Activated CD8-positive, alpha-beta memory T cell treated with anti-CD3 and anti-CD28 coated beads, Interleukin-2, amount 50 U/mL, for 4 hours (primary cell): ENCODE data around the gene GOLGA6D.
"Not testable (repeated sequence)": the region's sequence is repeated elsewhere in the genome, so short reads cannot be mapped to it uniquely, and the experiment has no call there.

ENCODE experiments used
- DNase-seq: peaks from one replicate; pipeline ENCODE4 v3.0.0-alpha.2; 2020

The GOLGA6D gene

GRCh38 chr15:75282572-75282971 is at the start of gene GOLGA6D:
TSS of gene GOLGA6D (plus strand) at chr15:75282835. CDS start at chr15:75282876, 41 bp downstream.
- DNase-seq: not testable (repeated sequence)

DNA sequence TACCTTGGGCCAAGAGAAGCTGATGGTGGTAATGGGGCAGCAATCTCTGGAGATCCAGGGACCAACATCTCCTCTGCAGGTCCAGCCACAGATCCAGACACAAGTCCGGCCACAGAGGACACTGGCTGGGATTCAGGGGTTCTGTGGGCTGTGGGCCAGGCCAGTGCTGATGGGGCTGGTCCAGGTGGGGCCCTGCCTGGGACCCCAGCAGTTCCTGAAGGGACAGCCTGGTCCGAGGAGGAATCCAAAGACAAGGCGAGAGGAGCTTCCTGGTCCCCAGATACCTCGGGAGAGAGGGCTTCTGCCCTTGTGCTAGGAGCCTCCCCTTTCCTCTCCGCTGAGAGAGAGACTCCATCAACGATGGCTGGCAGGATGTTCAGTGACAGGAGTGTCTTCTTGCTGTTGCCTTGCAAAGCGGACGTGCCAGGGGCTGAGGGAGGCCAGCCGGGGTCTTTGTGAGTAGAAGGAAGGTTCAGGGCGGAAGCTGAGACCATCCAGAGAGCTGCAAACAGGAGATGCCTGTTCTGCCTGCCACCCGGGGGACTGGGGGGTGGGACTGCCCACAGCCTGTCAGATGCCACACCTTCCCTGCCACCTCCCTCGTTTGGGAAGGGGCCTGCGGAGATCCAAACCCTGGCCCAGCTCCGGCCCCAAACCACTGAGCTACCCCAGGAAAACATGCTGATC is 49.0 kb upstream of the GOLGA6D start:
- no peak for DNase-seq

DNA sequence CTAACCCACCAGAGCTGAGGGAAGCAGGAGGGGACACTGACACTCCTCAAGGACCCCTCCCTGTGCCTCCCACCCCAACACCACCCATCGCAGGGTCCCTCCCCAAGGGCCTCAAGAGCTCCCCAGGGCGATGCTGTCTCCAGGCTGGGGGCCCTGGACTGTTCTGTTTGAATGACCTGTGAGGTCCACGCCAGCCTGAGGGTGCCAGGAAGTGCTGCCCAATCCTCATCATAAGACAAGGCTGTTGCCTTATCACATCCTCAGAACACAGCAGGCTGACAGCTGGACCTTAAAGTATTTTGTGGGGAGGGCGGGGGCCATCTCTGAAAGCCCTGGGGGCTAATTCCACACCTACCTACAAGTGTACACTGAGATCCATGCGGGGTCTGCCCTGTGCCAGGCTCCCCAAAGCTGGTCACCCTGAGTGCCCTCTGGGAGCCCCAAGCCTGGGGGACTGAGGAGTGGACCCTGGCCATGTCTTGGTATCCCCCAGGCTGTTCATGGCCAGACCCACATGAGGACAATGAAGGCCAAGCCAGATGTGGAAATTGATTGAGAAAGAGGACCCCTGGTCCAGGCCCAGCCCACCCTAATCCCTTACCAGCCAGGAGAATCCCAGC is 48.3 kb upstream of the GOLGA6D start:
- DNase-seq: no peak

- DNase-seq: no peak
Measured at GRCh38 chr15:75235051-75235673, 47.5 kb upstream of the GOLGA6D start.

- DNase-seq: no peak
Measured at GRCh38 chr15:75235760-75236729, 46.6 kb upstream of the GOLGA6D start.

- DNase-seq: no peak
Measured at GRCh38 chr15:75237316-75237982, 45.2 kb upstream of the GOLGA6D start.

GRCh38 chr15:75238150-75238549 is 44.5 kb upstream of the GOLGA6D start:
- no peak for DNase-seq

GRCh38 chr15:75245741-75246140 is 36.9 kb upstream of the GOLGA6D start:
- DNase-seq: not testable (repeated sequence)

DNA sequence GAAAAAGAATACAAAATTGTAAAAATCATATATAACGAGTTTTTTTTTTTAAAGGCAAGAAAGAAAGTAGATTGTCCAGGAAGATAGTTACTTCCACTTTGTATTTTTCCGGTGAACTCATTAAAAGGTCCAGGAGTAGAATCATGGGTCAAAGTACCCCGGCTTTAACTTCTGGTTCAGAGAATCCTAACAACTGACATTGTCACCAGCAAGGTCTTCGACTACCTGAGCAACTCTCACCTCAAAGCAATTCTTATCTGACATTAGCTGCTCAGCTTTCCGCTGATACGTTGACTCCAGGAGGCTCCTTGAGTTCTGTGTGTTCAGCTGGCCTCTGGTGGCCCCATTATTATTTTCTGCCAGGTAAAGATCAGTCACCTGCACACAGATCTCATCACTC is 33.6 kb upstream of the GOLGA6D start:
- DNase-seq: not testable (repeated sequence)

DNA sequence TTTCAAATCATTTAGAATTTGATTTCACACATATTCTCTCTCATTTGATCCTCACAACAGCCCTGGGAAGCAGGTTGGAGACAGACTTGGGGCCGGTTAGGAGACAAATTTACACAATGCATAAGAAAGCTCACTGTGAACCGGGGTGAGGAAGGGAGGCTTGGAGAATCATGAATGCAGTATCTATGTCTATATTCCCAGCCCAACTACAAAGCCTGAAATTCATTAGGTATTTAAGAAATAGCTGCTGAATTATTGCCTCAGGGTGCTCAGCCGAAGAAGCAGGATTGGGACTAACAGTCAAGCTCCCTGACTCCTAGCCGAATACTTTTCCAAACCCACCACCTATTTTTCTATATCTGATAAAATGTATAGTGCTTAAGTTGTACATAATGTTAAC is 32.9 kb upstream of the GOLGA6D start:
- DNase-seq: no peak

- not testable (repeated sequence) for DNase-seq
Measured at GRCh38 chr15:75251343-75251742, 31.3 kb upstream of the GOLGA6D start.

DNA sequence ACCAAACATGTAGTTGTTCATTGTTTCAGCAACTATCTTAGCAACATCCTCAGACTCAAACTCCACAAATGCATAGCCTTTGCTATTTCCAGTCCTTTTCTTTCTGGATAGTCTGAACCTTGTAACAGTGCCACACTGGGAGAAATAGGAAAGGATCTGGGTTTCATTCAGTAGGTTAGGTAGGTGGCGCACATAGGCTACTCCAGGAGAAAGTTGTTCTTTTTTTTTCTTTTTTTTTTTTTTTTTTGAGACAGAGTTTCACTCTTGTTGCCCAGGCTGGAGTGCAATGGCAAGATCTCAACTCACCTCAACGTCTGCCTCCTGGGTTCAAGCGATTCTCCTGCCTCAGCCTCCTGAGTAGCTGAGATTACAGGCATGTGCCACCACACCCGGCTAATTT is 30.4 kb upstream of the GOLGA6D start:
- not testable (repeated sequence) for DNase-seq

- DNase-seq: not testable (repeated sequence)
Measured at GRCh38 chr15:75258034-75258433, 24.6 kb upstream of the GOLGA6D start, which contains the start of gene GOLGA6C. TSS of gene GOLGA6C (plus strand) at chr15:75258334. CDS start at chr15:75258599, 265 bp downstream.

- not testable (repeated sequence) for DNase-seq
Measured at GRCh38 chr15:75258620-75259343, 23.9 kb upstream of the GOLGA6D start.

DNA sequence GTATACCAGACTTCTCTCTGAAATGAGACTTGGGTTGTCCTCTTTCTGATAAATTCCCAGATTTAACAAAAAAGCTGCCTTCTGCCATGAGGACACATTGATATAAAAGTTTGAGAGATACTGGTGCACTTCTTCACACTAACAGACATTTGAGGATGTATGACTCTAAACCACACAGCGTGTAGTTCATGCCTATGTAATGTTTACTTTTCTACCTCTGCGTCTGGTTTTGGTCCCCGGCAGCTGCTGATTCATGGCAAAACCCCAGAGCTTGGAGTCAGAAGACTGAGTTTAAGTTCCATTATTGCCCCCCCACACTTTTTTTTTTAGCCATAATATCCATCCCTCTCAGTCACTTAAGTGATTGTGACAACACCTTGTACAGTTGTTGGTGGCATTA is 22.8 kb upstream of the GOLGA6D start:
- not testable (repeated sequence) for DNase-seq

- DNase-seq: not testable (repeated sequence)
Measured at GRCh38 chr15:75273751-75274359, 8.8 kb upstream of the GOLGA6D start.

DNA sequence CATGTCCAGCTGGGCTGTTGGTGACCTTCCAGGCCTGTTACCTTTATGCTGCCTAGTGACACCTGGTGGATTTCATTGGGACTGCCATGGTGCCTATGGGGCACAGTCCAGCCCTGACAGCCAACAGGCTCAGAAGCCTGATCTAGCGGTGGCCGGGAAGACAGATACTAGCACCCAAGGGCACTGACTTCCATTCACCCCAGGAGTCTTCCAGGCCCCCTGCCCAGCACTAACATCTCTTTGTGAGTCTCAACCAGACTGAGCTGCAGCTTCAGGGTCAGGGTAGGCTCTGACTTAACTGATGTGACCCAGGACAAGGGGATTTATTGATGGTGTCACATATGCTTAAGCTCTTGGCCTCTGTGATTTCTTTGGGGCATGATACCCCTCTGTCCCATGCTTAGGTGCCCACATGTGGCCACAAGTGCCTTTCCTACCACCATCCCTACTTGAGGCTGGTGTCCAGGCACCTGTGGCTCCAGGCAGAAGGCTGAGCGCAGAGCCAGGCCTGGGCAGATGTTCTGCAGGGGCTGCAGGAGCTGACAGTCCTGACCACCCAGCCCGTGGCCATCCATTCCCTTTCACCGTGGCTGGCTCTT is 8.0 kb upstream of the GOLGA6D start:
- peak; percentile 67 for DNase-seq

GRCh38 chr15:75275617-75276016 is 7.0 kb upstream of the GOLGA6D start:
- DNase-seq: not testable (repeated sequence)

GRCh38 chr15:75278497-75278896 is 4.1 kb upstream of the GOLGA6D start:
- DNase-seq: not testable (repeated sequence)

DNA sequence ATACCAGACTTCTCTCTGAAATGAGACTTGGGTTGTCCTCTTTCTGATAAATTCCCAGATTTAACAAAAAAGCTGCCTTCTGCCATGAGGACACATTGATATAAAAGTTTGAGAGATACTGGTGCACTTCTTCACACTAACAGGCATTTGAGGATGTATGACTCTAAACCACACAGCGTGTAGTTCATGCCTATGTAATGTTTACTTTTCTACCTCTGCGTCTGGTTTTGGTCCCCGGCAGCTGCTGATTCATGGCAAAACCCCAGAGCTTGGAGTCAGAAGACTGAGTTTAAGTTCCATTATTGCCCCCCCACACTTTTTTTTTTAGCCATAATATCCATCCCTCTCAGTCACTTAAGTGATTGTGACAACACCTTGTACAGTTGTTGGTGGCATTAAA is 1.5 kb downstream of the GOLGA6D start:
- not testable (repeated sequence) for DNase-seq

- not testable (repeated sequence) for DNase-seq
Measured at GRCh38 chr15:75293660-75294059, 11.0 kb downstream of the GOLGA6D start.
